ENCODE results near the gene IKBKE.

The IKBKE gene

DNA sequence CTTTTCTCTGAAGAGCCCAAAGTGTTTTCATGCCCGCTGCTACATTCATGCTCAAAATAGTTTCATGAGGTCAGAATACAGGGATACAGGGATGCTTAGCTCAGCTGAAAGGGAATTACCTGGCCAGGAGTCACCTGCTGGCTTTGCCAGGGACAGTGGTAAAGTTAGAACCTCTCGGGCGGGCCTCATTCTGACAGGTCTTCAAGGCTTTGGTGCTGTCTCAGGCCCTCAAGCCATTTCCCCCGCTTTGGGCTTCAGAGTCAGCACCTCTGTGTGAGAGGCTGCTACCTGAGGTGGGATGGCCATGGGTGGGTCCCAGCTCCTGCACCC is 42.5 kb downstream of the IKBKE start:
- DNase-seq (ENCODE audit: low spot score), result no peak

DNA sequence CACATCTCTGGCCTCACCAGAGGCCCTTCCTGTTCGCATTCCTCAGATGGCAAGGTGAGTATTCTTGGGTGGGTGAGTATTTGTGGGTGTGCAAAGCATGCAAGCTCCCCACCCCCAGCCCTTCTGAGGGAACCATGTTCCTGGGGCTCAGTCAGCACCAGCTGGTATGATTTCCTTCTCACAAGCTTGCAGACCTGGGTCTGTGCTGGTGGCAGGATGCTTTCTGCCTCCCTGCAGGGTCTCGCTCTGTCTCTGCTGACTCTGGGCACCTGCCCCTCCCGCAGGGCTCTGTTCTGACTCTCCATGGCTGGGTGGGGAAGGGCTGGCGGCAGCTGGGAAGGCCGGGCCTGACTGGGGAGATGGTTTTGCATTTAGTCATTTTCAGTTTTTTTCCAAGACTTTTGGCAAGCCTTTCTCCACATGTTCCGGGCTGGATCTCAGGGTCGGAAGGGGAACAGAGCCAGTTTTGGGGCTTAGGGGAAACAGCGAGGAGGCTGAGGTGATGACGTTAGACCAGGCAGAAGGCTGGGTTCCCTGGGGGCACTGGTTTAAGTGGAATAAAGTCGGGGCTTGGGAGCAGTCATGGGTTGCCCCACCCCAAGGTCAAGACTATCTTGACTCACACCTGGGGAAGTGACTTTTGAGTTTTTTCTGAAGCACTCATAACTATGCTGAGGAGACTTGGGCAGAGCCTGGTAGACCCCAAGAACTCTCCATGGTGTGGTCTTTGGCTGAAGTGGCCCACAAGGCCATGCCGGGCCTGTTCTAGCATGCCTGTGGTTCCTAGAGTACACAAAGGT is 43.2 kb downstream of the IKBKE start:
- no peak for DNase-seq (ENCODE audit: low spot score)

DNA sequence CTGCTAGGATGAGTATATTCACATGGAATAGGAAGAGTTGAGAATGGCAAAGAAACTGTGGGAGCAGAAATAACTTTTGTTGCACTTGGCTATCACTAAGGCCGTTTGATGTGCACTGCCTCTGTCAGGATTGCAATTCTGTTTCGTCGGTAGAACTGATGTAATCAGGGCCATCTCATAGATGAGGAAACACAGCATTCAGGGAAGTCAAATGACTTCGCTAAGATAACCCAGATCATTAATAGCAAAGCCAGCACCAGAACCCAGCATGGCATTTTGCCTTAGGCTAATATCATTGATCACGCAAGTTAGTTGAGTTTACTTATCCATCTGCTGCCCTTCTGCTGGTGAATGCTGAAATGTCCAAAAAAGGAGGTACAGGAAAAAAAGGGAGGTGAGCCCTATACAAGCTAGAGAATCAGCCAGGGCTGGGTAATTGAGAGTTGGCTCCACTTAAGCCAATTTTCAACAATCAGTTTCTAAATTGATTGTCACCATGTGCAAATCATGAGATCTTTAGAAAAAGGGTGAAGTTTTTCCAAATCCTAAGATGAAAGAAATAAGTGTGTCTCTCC is 44.6 kb downstream of the IKBKE start:
- DNase-seq (ENCODE audit: low spot score), result no peak

DNA sequence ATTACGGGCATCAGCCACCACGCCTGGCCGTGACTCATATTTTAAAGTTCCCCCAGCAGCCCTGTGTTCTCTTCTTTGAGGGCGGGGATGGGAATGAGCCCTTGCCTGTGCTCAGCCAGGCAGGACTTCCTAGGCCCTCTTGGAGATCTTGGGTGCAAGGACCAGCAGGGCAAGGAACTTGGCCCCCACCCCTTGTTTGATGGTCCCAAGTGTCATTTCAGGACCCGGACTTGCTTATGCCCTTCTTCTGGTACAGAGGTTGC is 46.4 kb downstream of the IKBKE start:
- no peak for DNase-seq (ENCODE audit: low spot score)

DNA sequence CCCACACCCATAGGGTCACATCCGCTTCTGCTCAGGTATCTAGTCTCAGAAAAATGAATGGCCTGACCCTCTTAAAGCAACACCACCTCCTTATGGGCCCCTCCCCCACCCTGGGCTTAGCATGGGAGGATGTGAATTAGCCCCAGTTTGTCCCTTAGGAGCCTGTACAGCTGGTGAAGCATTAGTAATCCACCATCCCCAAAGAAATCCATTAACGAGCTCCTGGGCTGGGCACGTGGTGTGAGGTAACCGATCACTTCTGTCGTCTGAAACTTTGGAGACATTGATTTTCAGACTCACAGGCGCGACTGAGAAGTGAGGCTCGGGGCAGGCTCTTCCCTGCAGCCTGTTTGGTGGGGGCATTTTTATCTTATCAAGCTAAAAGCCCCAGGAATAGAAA is 47.5 kb downstream of the IKBKE start:
- no peak for DNase-seq (ENCODE audit: low spot score)

DNA sequence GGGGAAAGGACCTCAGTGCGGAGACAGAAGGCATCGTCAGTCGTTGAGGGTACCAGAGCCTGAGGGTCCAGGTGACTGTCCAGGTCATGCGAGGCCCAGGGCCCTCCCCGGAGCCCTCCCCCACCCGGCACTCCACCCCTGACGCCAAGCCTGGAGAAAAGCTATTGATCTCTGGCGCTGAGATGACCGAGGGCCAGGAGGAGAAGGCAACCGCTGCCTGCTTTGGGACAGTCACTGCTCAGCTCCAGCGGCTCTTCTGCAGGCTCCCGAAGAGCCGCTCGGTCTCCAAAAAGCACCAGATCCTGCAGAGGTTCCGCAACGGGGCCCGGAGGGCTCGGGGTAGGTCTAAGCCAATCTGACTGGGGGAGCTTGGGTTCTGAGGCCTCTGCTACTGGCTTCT is 47.9 kb downstream of the IKBKE start:
- no peak for DNase-seq (ENCODE audit: low spot score)

DNA sequence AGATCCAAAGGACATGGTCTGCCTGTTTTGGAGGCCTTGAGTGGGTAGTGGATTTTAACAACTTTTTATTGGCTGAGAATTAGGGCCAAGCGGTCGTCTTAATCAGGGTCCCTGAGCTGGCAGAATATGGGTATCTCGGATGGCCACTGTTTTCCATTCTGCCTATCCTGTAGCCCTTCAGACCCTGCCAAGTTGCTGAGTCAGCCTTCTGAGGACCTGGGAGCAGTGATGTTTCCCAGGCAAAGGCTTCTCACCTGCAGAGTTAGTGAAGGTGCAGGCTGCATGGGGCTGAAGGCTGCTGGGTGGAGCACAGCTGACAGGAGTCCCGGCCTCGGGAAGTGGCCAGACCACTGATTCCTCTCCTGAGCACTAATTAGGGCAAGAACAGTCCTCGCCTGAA is 48.5 kb downstream of the IKBKE start:
- no peak for DNase-seq (ENCODE audit: low spot score)

DNA sequence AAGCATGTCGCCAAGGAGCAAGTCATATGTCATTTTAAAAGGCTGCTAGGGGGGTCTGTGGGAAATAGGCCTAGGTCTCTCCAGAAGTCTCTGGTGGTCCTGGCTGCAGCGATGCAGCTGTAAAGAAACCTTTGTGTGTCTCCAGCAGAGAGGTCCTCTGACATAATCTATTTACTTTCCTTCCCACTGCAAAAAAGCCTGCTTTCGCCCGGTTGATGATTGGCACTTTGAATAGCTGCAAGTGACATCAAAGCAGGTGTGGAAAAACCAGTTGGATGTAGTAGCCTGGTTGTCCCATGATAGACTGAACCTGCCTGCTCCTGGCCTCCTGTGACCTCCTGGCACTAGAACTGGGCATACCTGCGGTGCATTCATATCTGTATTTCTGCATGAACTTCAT is 50.9 kb downstream of the IKBKE start:
- no peak for DNase-seq (ENCODE audit: low spot score)

DNA sequence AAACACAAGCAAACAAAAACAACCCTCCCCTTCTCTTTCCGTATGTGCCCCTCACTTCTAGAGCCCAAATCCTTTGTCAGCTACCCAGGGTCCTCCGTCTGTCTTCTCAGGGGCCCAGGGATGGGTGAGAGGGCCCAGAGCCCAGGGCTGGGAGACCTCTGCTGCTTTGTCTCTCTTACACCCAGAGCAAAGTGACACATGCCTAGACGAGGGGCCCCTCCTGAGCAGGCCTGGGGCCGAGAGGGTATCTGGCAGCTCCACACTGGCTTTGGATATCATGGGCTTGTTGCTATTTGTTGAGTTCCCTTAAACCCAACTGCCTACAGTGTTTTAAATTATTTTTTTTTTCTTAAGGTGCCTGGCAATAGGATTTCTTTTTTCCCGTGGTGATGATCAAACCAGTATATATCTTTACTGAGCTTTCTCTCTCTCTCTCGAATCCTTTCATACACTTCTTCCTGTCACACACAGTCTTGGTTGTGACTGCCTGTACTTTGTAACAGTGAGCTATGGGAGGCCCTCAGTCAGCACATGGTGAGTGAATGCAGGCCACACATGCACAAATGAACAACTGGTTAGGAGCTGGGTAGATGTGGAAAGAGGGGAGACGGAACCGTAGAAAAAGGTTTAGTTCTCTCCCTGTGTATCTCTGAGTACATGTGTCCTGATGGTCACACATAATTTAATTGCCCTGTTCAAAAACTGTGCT is 51.6 kb downstream of the IKBKE start:
- no peak for DNase-seq (ENCODE audit: low spot score)

DNA sequence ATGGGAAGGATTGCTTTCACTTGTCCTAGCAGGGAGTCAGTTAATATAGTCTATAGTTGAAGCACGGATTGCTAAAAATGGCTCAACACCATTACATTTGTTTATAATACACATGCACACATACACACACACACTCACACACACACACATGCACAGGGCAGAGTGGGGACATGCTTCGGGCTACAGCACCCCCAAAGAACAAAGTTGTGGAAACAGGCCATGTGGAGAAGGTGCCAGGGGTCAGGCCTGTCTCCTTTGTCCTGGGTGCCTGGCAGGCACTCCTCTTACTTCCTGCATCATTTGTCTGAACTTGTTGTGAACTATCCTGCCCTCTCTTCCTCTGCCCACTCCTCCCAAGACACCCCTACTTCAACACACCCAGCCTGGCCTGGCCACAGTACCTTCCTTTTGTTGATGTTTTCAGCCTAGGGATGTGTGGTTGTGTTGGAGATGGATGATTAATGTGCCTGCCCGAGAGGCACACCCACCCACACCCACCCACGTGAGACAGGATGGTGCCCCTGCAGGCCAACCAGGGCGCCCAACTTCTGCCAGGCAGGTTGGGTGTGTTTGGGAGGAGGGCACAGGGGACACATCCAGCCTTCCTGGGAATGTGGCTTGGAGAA is 54.6 kb downstream of the IKBKE start:
- no peak for DNase-seq (ENCODE audit: low spot score)

DNA sequence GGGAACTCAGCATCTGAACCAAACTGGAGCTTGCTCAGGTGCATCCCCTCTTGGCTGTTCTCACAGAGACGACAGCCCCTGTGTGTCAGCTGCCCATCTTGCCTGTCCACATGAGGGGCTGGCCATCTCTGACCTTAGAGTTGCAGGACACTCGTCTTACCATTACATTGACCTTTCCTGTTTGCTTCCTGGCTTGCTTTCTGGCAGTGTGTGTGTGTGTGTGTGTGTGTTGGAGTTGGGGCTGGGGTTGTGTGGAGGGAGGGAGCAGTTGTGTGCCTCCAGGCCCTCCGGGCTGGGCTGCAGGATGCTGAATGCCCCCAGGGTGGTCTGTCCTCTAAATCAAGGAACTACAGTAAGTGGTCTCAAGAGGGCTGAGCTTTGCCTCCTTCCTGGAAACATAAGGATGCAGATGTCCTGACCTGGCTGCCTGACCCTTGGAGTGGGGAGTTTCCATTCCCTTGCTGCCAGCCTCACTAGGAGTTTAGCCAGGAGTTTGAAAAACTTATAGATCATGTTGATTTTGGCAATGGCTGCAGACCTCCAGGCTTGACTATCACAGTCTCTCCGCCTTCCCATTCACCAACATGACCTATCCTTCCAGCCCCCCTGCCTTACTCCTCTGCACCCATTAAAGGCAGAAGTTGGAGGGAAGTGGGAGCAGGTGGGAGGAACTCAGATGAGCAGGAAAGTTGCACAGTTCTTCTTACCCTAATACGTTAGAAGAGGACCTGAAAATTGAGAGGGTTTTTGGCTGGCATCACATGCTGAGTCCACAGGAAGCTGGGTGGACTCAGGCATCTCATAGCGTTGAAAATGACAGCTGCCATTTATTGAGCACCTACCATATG is 56.0 kb downstream of the IKBKE start:
- no peak for DNase-seq (ENCODE audit: low spot score)

DNA sequence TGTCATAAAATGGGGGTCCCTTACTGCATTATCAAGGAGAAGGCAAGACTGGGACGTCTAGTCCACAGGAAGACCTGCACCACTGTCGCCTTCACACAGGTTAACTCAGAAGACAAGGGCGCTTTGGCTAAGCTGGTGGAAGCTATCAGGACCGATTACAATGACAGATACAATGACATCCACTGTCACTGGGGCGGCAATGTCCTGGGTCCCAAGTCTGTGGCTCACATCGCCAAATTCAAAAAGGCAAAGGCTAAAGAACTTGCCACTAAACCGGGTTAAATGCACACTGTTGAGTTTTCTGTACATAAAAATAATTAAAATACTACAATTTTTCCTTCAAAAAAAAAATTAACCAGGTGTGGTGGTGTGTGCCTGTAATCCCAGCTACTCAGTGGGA is 59.1 kb downstream of the IKBKE start:
- DNase-seq (ENCODE audit: low spot score), result no peak

DNA sequence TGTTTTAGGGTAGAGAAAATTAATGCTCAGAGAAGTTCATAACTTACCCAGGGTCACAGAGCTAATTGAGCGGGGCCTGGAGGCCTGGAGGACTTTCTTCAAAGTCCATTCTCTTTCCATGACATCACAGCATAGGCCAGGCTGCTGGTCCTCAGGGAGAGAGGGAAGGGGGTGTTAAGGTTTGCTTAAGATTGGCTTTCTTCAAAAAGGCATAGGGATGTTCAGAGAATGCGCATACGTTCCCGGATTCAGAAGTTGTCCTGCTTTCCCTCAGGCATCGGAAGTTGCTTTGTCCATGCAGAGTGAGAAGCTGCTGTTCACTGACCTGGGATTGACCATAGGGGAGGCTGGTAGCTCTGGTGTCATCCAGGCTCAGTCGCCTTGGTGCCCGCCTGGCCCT is 62.1 kb downstream of the IKBKE start:
- DNase-seq (ENCODE audit: low spot score), result no peak

DNA sequence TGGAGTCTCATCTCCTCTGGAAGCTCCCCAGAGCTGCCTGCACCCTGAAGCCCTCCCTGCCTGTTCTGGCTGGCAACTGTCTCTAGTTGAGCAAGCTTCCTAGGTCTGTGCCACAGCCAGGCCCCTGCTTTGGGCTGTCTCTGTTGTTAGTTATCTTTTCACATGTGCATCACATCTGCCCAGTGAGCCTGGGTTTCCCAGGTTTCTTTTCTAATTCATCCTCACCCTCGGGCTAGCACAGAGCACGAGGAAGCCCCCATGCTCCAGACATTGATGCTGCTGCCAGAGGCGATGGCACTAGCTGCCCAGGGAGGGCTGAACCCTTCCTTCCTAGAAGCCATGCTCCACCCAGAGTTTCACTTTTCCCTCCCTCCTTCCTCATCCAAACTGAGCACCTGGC is 64.3 kb downstream of the IKBKE start:
- DNase-seq (ENCODE audit: low spot score), result no peak

DNA sequence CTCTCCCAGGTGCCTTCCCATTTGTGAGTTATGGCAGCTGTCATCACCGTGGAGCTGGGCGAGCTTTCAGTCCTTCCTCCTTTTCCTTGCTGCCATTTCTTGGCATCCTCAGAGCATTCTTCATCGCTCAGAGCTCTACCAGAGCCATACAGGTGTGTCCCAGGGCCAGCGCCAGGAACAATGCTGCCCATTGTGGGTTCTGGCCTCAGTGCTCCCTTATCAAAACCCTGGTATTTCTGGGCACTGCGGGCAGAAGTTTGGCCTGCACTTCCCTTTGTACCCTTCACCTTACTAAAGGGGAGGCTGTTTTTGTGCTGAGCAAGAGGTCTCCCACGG is 65.5 kb downstream of the IKBKE start:
- DNase-seq (ENCODE audit: low spot score), result no peak

DNA sequence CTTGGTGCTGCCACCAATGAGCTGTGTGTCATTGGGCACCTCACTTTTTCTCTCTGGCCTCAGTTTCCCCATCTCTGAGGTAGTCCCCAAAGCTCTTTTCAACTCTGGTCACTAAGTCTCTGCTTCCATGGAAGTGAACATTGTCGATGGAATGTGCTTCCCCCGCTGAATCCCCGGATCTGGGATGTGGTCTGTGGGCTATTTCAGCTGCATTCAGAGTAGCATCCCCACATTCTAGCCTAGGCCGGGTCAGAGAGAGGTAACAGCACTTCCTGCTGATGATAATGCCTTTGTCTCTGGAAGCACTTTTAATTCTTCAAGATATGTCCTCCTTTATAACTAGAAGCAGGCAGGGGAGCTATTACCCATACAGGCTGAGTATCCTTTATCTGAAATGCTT is 66.9 kb downstream of the IKBKE start:
- DNase-seq (ENCODE audit: low spot score), result no peak

DNA sequence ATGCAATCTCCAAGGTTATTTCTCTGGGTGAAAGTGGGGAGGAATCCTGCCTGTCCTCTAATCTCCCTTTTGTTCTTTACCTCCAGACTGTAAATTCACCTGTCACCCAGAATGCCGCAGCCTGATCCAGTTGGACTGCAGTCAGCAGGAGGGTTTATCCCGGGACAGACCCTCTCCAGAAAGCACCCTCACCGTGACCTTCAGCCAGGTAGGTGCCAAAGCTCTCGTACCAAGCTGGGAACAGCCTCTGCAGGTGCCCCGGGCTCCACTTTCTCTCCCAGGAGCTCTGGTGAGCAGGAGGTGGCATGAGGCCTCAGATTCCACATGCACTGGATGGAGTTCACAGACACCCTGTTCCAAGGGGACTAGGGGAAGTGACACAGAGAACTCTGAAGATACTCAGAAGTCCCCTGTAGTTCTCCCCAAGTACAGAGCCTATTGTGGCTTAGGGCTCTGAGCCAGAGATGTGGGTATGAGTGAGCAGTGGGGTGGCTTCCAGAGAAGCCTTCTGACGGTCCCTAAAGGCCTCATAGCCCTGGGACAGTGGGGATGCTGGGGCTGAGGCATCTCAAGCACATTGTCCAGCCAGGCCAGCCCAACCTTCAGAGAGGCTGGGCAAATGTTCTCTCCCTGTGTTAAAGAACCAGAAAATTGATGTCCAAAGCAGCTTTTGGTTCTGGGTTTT is 68.0 kb downstream of the IKBKE start:
- DNase-seq (ENCODE audit: low spot score), result no peak

DNA sequence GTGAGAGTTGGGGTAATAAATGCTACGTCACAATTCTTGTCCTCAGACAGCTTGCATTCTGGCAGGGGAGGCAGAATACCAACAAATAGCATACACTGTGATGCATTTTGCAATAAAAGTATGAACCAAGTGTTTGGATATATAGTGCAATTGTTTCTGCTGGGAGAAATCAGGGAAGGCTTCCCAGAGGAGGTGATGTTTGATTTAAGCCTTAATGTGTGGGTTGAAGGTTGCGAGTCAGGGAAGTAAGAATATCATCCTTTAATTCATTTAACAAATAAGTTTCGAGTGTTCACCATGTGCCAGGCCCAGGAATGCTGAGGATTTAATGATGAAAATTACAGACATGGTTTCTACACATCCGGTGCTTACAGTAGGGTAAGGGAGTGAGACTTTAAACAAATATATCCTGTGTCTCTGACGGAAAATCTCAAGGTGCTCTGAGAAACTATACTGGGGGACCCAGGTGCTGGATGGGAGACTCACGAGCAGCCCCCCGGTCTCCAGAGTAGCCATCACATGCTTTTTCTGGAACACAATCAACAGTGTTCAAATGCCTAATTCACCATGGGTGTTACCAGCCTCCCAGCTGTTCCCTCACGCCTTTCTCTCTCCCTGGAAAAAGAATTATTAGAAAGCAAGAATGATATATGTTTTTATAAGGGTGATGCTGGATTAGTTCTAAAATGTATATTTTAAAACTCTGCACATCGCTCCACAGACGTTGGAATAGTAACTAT is 68.8 kb downstream of the IKBKE start:
- no peak for DNase-seq (ENCODE audit: low spot score)

DNA sequence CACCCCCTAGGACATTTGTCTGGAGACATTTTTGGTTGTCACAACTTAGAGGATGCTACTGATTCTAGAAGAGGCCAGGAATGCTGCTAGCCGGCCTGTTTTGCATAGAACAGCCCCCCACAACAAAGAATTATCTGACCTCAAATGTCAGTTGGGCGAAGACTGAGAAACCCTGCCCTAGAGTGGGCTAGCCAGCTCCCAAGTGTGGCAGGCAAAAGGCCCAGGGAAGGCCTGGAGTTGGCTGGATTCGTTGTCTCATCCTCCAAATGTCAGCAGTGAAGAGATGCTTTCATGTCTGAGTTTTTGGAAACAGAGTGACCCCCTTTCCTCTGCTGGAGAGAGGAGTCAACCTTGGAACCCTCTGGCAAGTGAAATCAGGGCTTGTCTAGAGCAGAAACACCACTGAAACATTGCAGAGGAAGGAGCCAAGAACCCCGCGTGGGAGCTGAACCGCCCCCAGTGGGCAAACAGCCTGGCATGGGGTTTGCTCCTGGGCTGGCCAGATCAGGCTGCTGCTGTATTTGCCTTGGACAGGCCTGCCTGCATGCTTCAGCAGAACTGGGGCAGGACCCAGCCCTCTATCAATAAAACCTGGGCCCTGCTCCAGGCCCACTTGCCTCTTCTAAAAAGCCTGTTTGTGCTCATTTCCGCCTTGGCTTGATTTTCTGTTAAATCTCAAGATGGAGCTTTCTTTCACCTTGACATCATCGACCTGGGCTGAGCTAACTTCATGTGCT is 69.9 kb downstream of the IKBKE start:
- no peak for DNase-seq (ENCODE audit: low spot score)

DNA sequence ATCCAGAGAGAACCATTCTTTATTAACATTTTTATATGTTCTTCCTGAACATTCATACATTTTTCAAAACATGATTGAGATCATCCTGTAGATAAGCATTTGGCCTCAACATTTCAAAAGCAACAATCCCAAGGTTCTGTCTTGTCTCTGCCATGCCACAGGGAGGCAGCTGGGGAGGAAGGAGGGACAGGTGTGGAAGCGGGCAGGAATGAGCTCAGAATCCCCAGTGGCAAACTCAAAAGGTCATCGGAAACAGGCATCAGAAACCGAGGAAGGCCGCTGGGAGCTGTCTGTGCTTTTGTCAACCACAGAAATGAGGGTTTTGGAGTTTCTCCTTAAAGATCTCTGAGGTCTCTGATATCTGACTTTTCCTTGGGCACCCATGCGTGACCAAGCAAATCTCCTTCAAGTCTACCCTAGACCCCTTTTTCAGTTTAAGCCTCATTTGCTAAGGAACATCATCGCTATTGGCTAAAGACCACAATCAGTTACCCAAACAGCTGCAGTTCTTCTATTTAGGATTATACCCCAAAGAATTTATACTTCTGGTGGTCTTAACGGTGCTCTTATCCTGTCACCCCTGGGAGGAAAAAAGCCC is 71.1 kb downstream of the IKBKE start:
- no peak for DNase-seq (ENCODE audit: low spot score)

Measured in kidney capillary endothelial cell (primary cell).